ENCODE data around the gene CCDC149. TPM values are rescaled to one million over a fixed set of nuclear protein-coding genes. Genes with fewer than 3 reads are reported as not detected.

Gene CCDC149
- total RNA-seq, 2 experiments from 2014 or later, result not detected

- H3K4me2 ChIP-seq (ENCODE audit: low read length), result no peak overlapping the region
- CTCF ChIA-PET (ENCODE audit: unreplicated experiment), result no interaction called here
- BruUV-seq (replicated peaks), result no TSS peak
- H3K4me1 ChIP-seq (ENCODE audit: insufficient read depth, low read length, poor library complexity, severe bottlenecking), result no peaks in the 10 kb centered on the region
- no peak overlapping the region for H3K4me3 ChIP-seq (ENCODE audit: low read depth, low read length, poor library complexity, severe bottlenecking)
- no peak for TF ChIP-seq EZH2phosphoT487 (IDR thresholded peaks at IDR 0.05; ENCODE audit: borderline replicate concordance, low read depth, low read length)
- TF ChIP-seq CTCF (conservative IDR thresholded peaks at IDR 0.05; ENCODE audit: low read length), result no peak
- intact Hi-C loops (cut with micrococcal nuclease; ENCODE audit: unreplicated experiment), result no loop called here
- H3K9me3 ChIP-seq (ENCODE audit: low read length), result no peaks in the 10 kb centered on the region
- no peaks in the 10 kb centered on the region for H3K9me2 ChIP-seq (ENCODE audit: insufficient read depth, low read length)
- H3K79me2 ChIP-seq (ENCODE audit: insufficient read depth, low read depth, low read length), result no peaks in the 10 kb centered on the region
- DNase-seq (ENCODE audit: low spot score), result no peak
- no peaks in the 10 kb centered on the region for H3K36me3 ChIP-seq (ENCODE audit: insufficient read depth, low read length)
- no peak overlapping the region for H2AFZ ChIP-seq (ENCODE audit: low read length)
- POLR2A ChIA-PET, result no interaction called here
- no peaks in the 10 kb centered on the region for H4K20me1 ChIP-seq (ENCODE audit: insufficient read depth, low read length)
- no peak overlapping the region for H3K27ac ChIP-seq (ENCODE audit: low read depth, low read length, poor library complexity, severe bottlenecking)
Measured at GRCh38 chr4:24863799-24864198, 49.0 kb downstream of the CCDC149 start.

- POLR2A ChIA-PET, result no interaction called here
- Histone ChIP-seq H4K20me1 (ENCODE audit: insufficient read depth, low read length) (no peaks in the 10 kb centered on the region), H3K9me3 (ENCODE audit: low read length) (no peaks in the 10 kb centered on the region), H3K79me2 (ENCODE audit: insufficient read depth, low read depth, low read length) (no peaks in the 10 kb centered on the region), H3K4me3 (ENCODE audit: low read depth, low read length, poor library complexity, severe bottlenecking) (no peak overlapping the region), H3K4me2 (ENCODE audit: low read length) (no peak overlapping the region), H2AFZ (ENCODE audit: low read length) (no peak overlapping the region), H3K36me3 (ENCODE audit: insufficient read depth, low read length) (no peaks in the 10 kb centered on the region), H3K27ac (ENCODE audit: low read depth, low read length, poor library complexity, severe bottlenecking) (no peak overlapping the region), H3K4me1 (ENCODE audit: insufficient read depth, low read length, poor library complexity, severe bottlenecking) (no peaks in the 10 kb centered on the region), H3K9me2 (ENCODE audit: insufficient read depth, low read length) (no peaks in the 10 kb centered on the region)
- CTCF ChIA-PET (ENCODE audit: unreplicated experiment), result no interaction called here
- TF ChIP-seq CTCF (conservative IDR thresholded peaks at IDR 0.05; ENCODE audit: low read length) (no peak), EZH2phosphoT487 (IDR thresholded peaks at IDR 0.05; ENCODE audit: borderline replicate concordance, low read depth, low read length) (no peak)
- no TSS peak for BruUV-seq (replicated peaks)
- no peak for DNase-seq (ENCODE audit: low spot score)
- intact Hi-C loops (cut with micrococcal nuclease; ENCODE audit: unreplicated experiment), result no loop called here
Measured at GRCh38 chr4:24862073-24862751, 50.6 kb downstream of the CCDC149 start.

GRCh38 chr4:24858550-24858949 is 54.3 kb downstream of the CCDC149 start:
- ChIA-PET POLR2A (no interaction called here), CTCF (ENCODE audit: unreplicated experiment) (no interaction called here)
- Histone ChIP-seq H3K27ac (ENCODE audit: low read depth, low read length, poor library complexity, severe bottlenecking) (no peak overlapping the region), H3K79me2 (ENCODE audit: insufficient read depth, low read depth, low read length) (no peaks in the 10 kb centered on the region), H3K4me2 (ENCODE audit: low read length) (no peak overlapping the region), H4K20me1 (ENCODE audit: insufficient read depth, low read length) (no peaks in the 10 kb centered on the region), H3K4me1 (ENCODE audit: insufficient read depth, low read length, poor library complexity, severe bottlenecking) (no peaks in the 10 kb centered on the region), H2AFZ (ENCODE audit: low read length) (no peak overlapping the region), H3K4me3 (ENCODE audit: low read depth, low read length, poor library complexity, severe bottlenecking) (no peak overlapping the region), H3K9me3 (ENCODE audit: low read length) (no peaks in the 10 kb centered on the region), H3K9me2 (ENCODE audit: insufficient read depth, low read length) (no peaks in the 10 kb centered on the region), H3K36me3 (ENCODE audit: insufficient read depth, low read length) (no peaks in the 10 kb centered on the region)
- intact Hi-C loops (cut with micrococcal nuclease; ENCODE audit: unreplicated experiment), result no loop called here
- no peak for TF ChIP-seq EZH2phosphoT487 (IDR thresholded peaks at IDR 0.05; ENCODE audit: borderline replicate concordance, low read depth, low read length)
- no peak for TF ChIP-seq CTCF (conservative IDR thresholded peaks at IDR 0.05; ENCODE audit: low read length)
- BruUV-seq (replicated peaks), result no TSS peak
- no peak for DNase-seq (ENCODE audit: low spot score)
